GM23338 (cell line): ENCODE measurements around the gene MRPL20.

ENCODE experiments used
- CTCF ChIP-seq, 2 experiments: fragments of 200-600 bp in 1 of 2; sonication (generic) in 1 of 2; conservative IDR thresholded peaks; 2 replicates each; pipeline versions ENCODE4 v1.5.1 to v1.6.1; 2016 to 2017; ENCODE audit warnings: antibody characterized with exemption in 2 of 2, low read depth in 2 of 2, mild to moderate bottlenecking in 2 of 2, moderate library complexity in 1 of 2
- EZH2 ChIP-seq: fragments of 200-600 bp; sonication (generic); IDR thresholded peaks from one replicate; pipeline ENCODE4 v1.8.0; 2017; ENCODE audit warnings: antibody characterized with exemption, mild to moderate bottlenecking, low read depth; ENCODE audit not compliant: unreplicated experiment
- POLR2AphosphoS5 ChIP-seq: IDR thresholded peaks from 2 replicates; pipeline ENCODE4 v1.6.1; 2016; ENCODE audit warnings: antibody characterized with exemption, low read depth

DNA sequence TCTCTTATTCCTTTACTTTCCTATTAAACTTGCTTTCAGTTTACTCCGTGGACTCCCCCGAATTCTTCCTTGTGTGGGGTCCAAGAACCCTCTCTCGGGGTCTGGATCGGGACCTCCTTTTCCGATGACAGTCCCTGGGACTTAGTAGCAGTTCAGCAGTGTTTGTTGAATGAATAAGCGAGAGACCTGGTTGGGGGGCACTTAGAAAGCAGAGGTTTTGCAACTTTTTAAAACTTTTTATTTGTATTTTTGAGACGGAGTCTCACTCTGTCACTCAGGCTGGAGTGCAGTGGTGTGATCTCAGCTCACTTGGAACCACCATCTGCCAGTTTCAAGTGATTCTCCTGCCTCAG lies 16.1 kb upstream of the MRPL20 start:
- no peak for TF ChIP-seq CTCF (conservative IDR thresholded peaks at IDR 0.05; ENCODE audit: low read depth in 2 of 2)
- TF ChIP-seq EZH2: no peak
- TF ChIP-seq POLR2AphosphoS5: no peak
